Measurements from ENCODE around the gene NOS2. TPM values are rescaled to one million over a fixed set of nuclear protein-coding genes. Genes with fewer than 3 reads are reported as not detected.
A peak's percentile ranks its signal among the peaks of the same experiment; 100 is the strongest.
"Not testable (repeated sequence)": the region's sequence is repeated elsewhere in the genome, so short reads cannot be mapped to it uniquely, and the experiment has no call there.

NOS2 gene
- not detected in 2 replicates for total RNA-seq (2021)
- Bru-seq, nascent RNA = percentile 6 among the genes with signal in this experiment
- BruChase-seq, experiment 1, labeled RNA remaining after a 2-hour chase = percentile 5 among the genes with signal in this experiment
- BruChase-seq, experiment 2, labeled RNA remaining after a 6-hour chase = percentile 2 among the genes with signal in this experiment
- long read RNA-seq = 0 reads

- Histone ChIP-seq H3K4me1 (replicated peaks; ENCODE audit: insufficient read depth) (peaks cover 11% of the 10 kb centered on the region), H3K9me3 (ENCODE audit: insufficient read depth, low read depth) (no peaks in the 10 kb centered on the region), H3K27me3 (ENCODE audit: insufficient read depth, low read depth) (peaks cover 13% of the 10 kb centered on the region), H3K27ac (no peak within 1 kb of the TSS), H2AFZ (no peak within 1 kb of the TSS), H3K4me2 (no peak within 1 kb of the TSS), H3K36me3 (ENCODE audit: low read depth) (no peaks in the 10 kb centered on the region), H3K79me2 (ENCODE audit: low read depth) (no peaks in the 10 kb centered on the region), H3K9me2 (ENCODE audit: insufficient read depth) (no peaks in the 10 kb centered on the region), H3F3A (ENCODE audit: insufficient read depth, low read depth) (peaks cover 5% of the 10 kb centered on the region; the same call in 1 of the 2 replicates), H4K20me1 (ENCODE audit: insufficient read depth) (no peaks in the 10 kb centered on the region), H3K4me3 (no peak within 1 kb of the TSS)
- TF ChIP-seq CTCF (conservative IDR thresholded peaks at IDR 0.05) = no peak
- TF ChIP-seq EZH2 (IDR thresholded peaks at IDR 0.05; ENCODE audit: low read depth) = no peak
- no TSS peak for BruUV-seq (replicated peaks)
- intact Hi-C loops (cut with micrococcal nuclease; ENCODE audit: unreplicated experiment) = no loop called here
- ChIA-PET CTCF (no interaction called here), POLR2A (ENCODE audit: unreplicated experiment) (no interaction called here)
- no peak for DNase-seq
Measured at GRCh38 chr17:27800522-27800921, at the start of gene NOS2. Gene NOS2 (minus strand): TSS chr17:27800529. CDS start chr17:27798809, 1,720 bp downstream.

- POLR2A ChIA-PET (ENCODE audit: unreplicated experiment) = no interaction called here
- H3K79me2 ChIP-seq (ENCODE audit: low read depth) = no peaks in the 10 kb centered on the region
- no TSS peak for BruUV-seq (replicated peaks)
- no peaks in the 10 kb centered on the region for H3F3A ChIP-seq (ENCODE audit: insufficient read depth, low read depth)
- no peak overlapping the region for H2AFZ ChIP-seq
- H3K27me3 ChIP-seq (ENCODE audit: insufficient read depth, low read depth) = peaks cover 34% of the 10 kb centered on the region
- intact Hi-C loops (cut with micrococcal nuclease; ENCODE audit: unreplicated experiment) = no loop called here
- no peaks in the 10 kb centered on the region for H3K9me3 ChIP-seq (ENCODE audit: insufficient read depth, low read depth)
- H3K4me1 ChIP-seq (replicated peaks; ENCODE audit: insufficient read depth) = no peaks in the 10 kb centered on the region
- DNase-seq = no peak
- TF ChIP-seq CTCF (conservative IDR thresholded peaks at IDR 0.05) = no peak
- no peak for TF ChIP-seq EZH2 (IDR thresholded peaks at IDR 0.05; ENCODE audit: low read depth)
- CTCF ChIA-PET = no interaction called here
- no peaks in the 10 kb centered on the region for H3K36me3 ChIP-seq (ENCODE audit: low read depth)
- H3K4me3 ChIP-seq = no peak overlapping the region
- H3K27ac ChIP-seq = no peak overlapping the region
- H3K9me2 ChIP-seq (ENCODE audit: insufficient read depth) = no peaks in the 10 kb centered on the region
- no peaks in the 10 kb centered on the region for H4K20me1 ChIP-seq (ENCODE audit: insufficient read depth)
- H3K4me2 ChIP-seq = no peak overlapping the region
Measured at GRCh38 chr17:27849474-27850185, 49.3 kb upstream of the NOS2 start.

DNA sequence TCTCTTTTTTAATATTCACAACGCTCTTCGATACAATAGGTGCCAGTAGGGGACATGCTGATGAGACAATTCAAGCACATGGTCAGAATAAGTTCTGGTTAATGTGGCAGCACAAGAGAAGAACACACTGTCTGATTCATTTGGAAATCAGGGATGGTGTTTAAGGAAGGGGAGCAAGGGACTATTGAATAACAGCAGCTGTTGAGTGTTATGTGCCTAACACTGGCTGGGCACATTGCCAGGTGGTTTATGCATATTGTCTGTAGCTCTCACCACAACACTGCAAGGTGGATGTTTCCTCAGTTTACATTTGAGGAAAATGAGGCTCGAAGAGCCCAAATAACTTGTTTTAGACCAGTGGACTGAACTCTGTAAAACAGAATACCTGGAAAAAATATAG lies 48.6 kb upstream of the NOS2 start:
- intact Hi-C loops (cut with micrococcal nuclease; ENCODE audit: unreplicated experiment) = no loop called here
- no peak for DNase-seq
- no TSS peak for BruUV-seq (replicated peaks)

GRCh38 chr17:27846808-27847307 lies 46.5 kb upstream of the NOS2 start:
- H4K20me1 ChIP-seq (ENCODE audit: insufficient read depth); H3K36me3 ChIP-seq (ENCODE audit: low read depth); CTCF ChIA-PET; H3K9me2 ChIP-seq (ENCODE audit: insufficient read depth); DNase-seq; H3K4me3 ChIP-seq; H3K4me2 ChIP-seq; H3K27ac ChIP-seq; H3K79me2 ChIP-seq (ENCODE audit: low read depth); BruUV-seq (replicated peaks); H3F3A ChIP-seq (ENCODE audit: insufficient read depth, low read depth); H2AFZ ChIP-seq; POLR2A ChIA-PET (ENCODE audit: unreplicated experiment); H3K4me1 ChIP-seq (replicated peaks; ENCODE audit: insufficient read depth); intact Hi-C loops (cut with micrococcal nuclease; ENCODE audit: unreplicated experiment); H3K9me3 ChIP-seq (ENCODE audit: insufficient read depth, low read depth): not testable (repeated sequence)
- H3K27me3 ChIP-seq (ENCODE audit: insufficient read depth, low read depth) = peaks cover 18% of the 10 kb centered on the region

More for the DNA sequence above, 48.6 kb upstream of the NOS2 start:
- TF ChIP-seq EZH2 (IDR thresholded peaks at IDR 0.05; ENCODE audit: low read depth) (no peak), CTCF (conservative IDR thresholded peaks at IDR 0.05) (no peak)
- ChIA-PET CTCF (no interaction called here), POLR2A (ENCODE audit: unreplicated experiment) (no interaction called here)
- Histone ChIP-seq H3K4me1 (replicated peaks; ENCODE audit: insufficient read depth) (no peaks in the 10 kb centered on the region), H3K4me3 (no peak overlapping the region), H4K20me1 (ENCODE audit: insufficient read depth) (no peaks in the 10 kb centered on the region), H3F3A (ENCODE audit: insufficient read depth, low read depth) (no peaks in the 10 kb centered on the region), H3K4me2 (no peak overlapping the region), H3K27me3 (ENCODE audit: insufficient read depth, low read depth) (peaks cover 32% of the 10 kb centered on the region), H3K27ac (no peak overlapping the region), H3K9me2 (ENCODE audit: insufficient read depth) (no peaks in the 10 kb centered on the region), H3K36me3 (ENCODE audit: low read depth) (no peaks in the 10 kb centered on the region), H2AFZ (no peak overlapping the region), H3K79me2 (ENCODE audit: low read depth) (no peaks in the 10 kb centered on the region), H3K9me3 (ENCODE audit: insufficient read depth, low read depth) (no peaks in the 10 kb centered on the region)

All from PC-9 (cell line).